ENCODE results near the gene ZNF804A.

DNA sequence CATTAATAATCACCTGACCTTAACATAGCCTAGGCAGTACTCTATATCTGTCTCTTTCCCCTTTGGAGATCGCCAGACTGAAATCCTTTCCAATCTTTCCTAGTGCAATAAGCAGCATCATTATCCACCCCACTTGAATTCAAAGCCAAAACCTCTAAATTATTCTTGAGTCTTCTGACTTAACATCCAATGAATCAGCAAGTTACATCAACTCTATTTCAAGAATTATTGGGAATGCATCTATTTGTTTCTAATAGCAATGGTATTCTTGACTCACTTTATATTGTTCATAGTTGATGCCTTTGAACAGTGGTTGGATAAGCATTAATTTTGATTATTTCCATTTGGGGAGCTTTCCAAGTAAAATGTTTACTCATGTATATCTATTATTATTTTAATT is 144.8 kb downstream of the ZNF804A start:
- TF ChIP-seq, protein P1, sequence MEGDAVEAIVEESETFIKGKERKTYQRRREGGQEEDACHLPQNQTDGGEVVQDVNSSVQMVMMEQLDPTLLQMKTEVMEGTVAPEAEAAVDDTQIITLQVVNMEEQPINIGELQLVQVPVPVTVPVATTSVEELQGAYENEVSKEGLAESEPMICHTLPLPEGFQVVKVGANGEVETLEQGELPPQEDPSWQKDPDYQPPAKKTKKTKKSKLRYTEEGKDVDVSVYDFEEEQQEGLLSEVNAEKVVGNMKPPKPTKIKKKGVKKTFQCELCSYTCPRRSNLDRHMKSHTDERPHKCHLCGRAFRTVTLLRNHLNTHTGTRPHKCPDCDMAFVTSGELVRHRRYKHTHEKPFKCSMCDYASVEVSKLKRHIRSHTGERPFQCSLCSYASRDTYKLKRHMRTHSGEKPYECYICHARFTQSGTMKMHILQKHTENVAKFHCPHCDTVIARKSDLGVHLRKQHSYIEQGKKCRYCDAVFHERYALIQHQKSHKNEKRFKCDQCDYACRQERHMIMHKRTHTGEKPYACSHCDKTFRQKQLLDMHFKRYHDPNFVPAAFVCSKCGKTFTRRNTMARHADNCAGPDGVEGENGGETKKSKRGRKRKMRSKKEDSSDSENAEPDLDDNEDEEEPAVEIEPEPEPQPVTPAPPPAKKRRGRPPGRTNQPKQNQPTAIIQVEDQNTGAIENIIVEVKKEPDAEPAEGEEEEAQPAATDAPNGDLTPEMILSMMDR (IDR thresholded peaks at IDR 0.05; ENCODE audit: low read depth, low read length, missing input control) = no peak
- no peak for TF ChIP-seq HNF4A (conservative IDR thresholded peaks at IDR 0.05)

All from liver (tissue), 3 donors.